NK-92 (cell line): Measurements from ENCODE around the gene ERC2.

Experiments used
- DNase-seq: peaks from one replicate; lab custom pipeline; 2025; ENCODE audit not compliant: unreplicated experiment; lab: John Stamatoyannopoulos, UW

ERC2 gene

GRCh38 chr3:56192001-56192400, 276.3 kb downstream of the ERC2 start:
- no peak for DNase-seq

GRCh38 chr3:56190771-56191305, 277.4 kb downstream of the ERC2 start:
- DNase-seq: no peak

- no peak for DNase-seq
Measured at GRCh38 chr3:56190130-56190529, 278.1 kb downstream of the ERC2 start.

GRCh38 chr3:56189536-56189935, 278.7 kb downstream of the ERC2 start:
- DNase-seq: no peak

- DNase-seq: no peak
Measured at GRCh38 chr3:56188201-56188600, 280.1 kb downstream of the ERC2 start.

GRCh38 chr3:56187051-56187450, 281.2 kb downstream of the ERC2 start:
- no peak for DNase-seq

GRCh38 chr3:56185827-56186226, 282.4 kb downstream of the ERC2 start:
- no peak for DNase-seq

GRCh38 chr3:56183529-56183928, 284.7 kb downstream of the ERC2 start:
- DNase-seq: no peak

- no peak for DNase-seq
Measured at GRCh38 chr3:56180433-56180832, 287.8 kb downstream of the ERC2 start.

- no peak for DNase-seq
Measured at GRCh38 chr3:56173601-56174000, 294.7 kb downstream of the ERC2 start.

GRCh38 chr3:56164436-56164835, 303.8 kb downstream of the ERC2 start:
- no peak for DNase-seq

GRCh38 chr3:56157693-56158362, 310.4 kb downstream of the ERC2 start:
- DNase-seq: no peak

GRCh38 chr3:56154297-56154696, 314.0 kb downstream of the ERC2 start:
- no peak for DNase-seq

- DNase-seq: no peak
Measured at GRCh38 chr3:56147354-56147753, 320.9 kb downstream of the ERC2 start.

- DNase-seq: no peak
Measured at GRCh38 chr3:56145410-56145809, 322.9 kb downstream of the ERC2 start.

GRCh38 chr3:56144805-56145204, 323.5 kb downstream of the ERC2 start:
- no peak for DNase-seq

GRCh38 chr3:56137415-56137814, 330.9 kb downstream of the ERC2 start:
- no peak for DNase-seq

GRCh38 chr3:56136514-56136913, 331.8 kb downstream of the ERC2 start:
- DNase-seq: no peak

GRCh38 chr3:56135941-56136340, 332.3 kb downstream of the ERC2 start:
- DNase-seq: no peak

- no peak for DNase-seq
Measured at GRCh38 chr3:56133423-56133822, 334.8 kb downstream of the ERC2 start.

GRCh38 chr3:56132762-56133161, 335.5 kb downstream of the ERC2 start:
- DNase-seq: no peak

- DNase-seq: no peak
Measured at GRCh38 chr3:56131974-56132590, 336.2 kb downstream of the ERC2 start.

- DNase-seq: no peak
Measured at GRCh38 chr3:56130036-56130435, 338.2 kb downstream of the ERC2 start.
